GM19238 (cell line): ENCODE data around the gene KIAA0825.
"Not testable (repeated sequence)": the region's sequence is repeated elsewhere in the genome, so short reads cannot be mapped to it uniquely, and the experiment has no call there.

Source experiments
- DNase-seq: peaks from one replicate; pipeline ENCODE4 v3.0.0; 2011; ENCODE audit warnings: low spot score; ENCODE audit not compliant: insufficient read length

The KIAA0825 gene

GRCh38 chr5:94375801-94376200 is 242.6 kb downstream of the KIAA0825 start:
- no peak for DNase-seq

GRCh38 chr5:94374336-94374735 is 244.1 kb downstream of the KIAA0825 start:
- DNase-seq: no peak

- no peak for DNase-seq
Measured at GRCh38 chr5:94367900-94368299, 250.5 kb downstream of the KIAA0825 start.

- DNase-seq: no peak
Measured at GRCh38 chr5:94366811-94367210, 251.6 kb downstream of the KIAA0825 start.

- DNase-seq: no peak
Measured at GRCh38 chr5:94362857-94363256, 255.5 kb downstream of the KIAA0825 start.

GRCh38 chr5:94361832-94362796 is 256.3 kb downstream of the KIAA0825 start:
- DNase-seq: no peak

GRCh38 chr5:94361161-94361560 is 257.2 kb downstream of the KIAA0825 start:
- DNase-seq: no peak

- DNase-seq: no peak
Measured at GRCh38 chr5:94360382-94361130, 257.8 kb downstream of the KIAA0825 start.

- DNase-seq: no peak
Measured at GRCh38 chr5:94359880-94360279, 258.5 kb downstream of the KIAA0825 start.

GRCh38 chr5:94355811-94356210 is 262.6 kb downstream of the KIAA0825 start:
- no peak for DNase-seq

- not testable (repeated sequence) for DNase-seq
Measured at GRCh38 chr5:94354837-94355485, 263.4 kb downstream of the KIAA0825 start.

- DNase-seq: no peak
Measured at GRCh38 chr5:94353605-94354004, 264.8 kb downstream of the KIAA0825 start.

- no peak for DNase-seq
Measured at GRCh38 chr5:94347130-94347529, 271.3 kb downstream of the KIAA0825 start.

- DNase-seq: no peak
Measured at GRCh38 chr5:94345257-94345656, 273.1 kb downstream of the KIAA0825 start.

- DNase-seq: no peak
Measured at GRCh38 chr5:94337617-94338016, 280.8 kb downstream of the KIAA0825 start.

- DNase-seq: no peak
Measured at GRCh38 chr5:94335936-94336335, 282.5 kb downstream of the KIAA0825 start.

- DNase-seq: no peak
Measured at GRCh38 chr5:94329115-94329514, 289.3 kb downstream of the KIAA0825 start.

GRCh38 chr5:94326586-94326985 is 291.8 kb downstream of the KIAA0825 start:
- DNase-seq: no peak

- DNase-seq: no peak
Measured at GRCh38 chr5:94316916-94317838, 301.2 kb downstream of the KIAA0825 start.

- DNase-seq: no peak
Measured at GRCh38 chr5:94314460-94315131, 303.8 kb downstream of the KIAA0825 start.
